Activated CD4-positive, alpha-beta T cell treated with anti-CD3 and anti-CD28 coated beads, Interleukin-2, amount 50 U/mL, for 16 hours (primary cell): ENCODE measurements around the gene RABGEF1.

Experiments used
- DNase-seq: peaks from one replicate; pipeline ENCODE4 v3.0.0-alpha.2; 2020

Gene RABGEF1

DNA sequence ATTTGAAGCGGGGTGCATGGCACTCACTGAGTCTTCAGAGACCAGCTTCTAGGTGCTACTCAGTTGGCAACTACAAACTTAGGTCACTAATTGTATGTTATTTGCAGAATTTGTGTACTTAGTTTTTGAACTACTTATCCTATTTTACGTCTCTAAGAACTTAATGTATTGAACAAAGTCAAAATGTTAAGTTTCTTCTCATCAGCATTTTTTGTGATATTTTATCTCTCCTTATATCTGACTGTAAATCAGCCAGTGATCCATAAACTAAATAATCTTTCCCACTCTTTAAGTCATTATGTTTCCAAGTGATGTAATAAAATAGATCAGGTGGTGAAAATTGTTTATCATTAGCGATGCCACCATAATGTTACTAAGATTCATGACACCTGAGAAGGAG, 120.2 kb downstream of the RABGEF1 start:
- no peak for DNase-seq
